Pons (tissue), 1 donor: ENCODE measurements around the gene SKAP1.

Experiments used
- DNase-seq: peaks from one replicate; pipeline ENCODE4 v3.0.0-alpha.2; 2016; ENCODE audit warnings: low spot score

The SKAP1 gene

GRCh38 chr17:48107137-48108055 lies 322.6 kb downstream of the SKAP1 start, which contains the start of gene SNX11:
Gene SNX11 (plus strand): TSS chr17:48107766. CDS start chr17:48112044, 4,278 bp downstream.
- peak; percentile 90 for DNase-seq

DNA sequence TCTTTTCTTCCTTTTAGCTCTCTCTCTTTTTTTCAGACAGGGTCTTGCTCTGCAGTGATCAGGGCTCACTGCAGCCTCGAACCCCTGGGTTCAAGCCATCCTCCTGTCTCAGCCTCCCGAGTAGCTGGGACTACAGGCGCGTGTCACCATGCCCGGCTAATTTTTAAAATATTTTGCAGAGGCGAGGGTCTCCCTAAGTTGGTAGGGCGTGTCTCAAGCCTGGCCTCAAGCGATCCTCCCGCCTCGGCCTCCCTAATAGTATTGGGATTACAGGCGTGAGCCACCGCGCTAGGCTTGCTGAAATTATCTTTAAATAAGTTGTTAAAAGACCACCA lies 323.2 kb downstream of the SKAP1 start:
- DNase-seq, result no peak

GRCh38 chr17:48104440-48104839 lies 325.6 kb downstream of the SKAP1 start:
- no peak for DNase-seq

- DNase-seq, result no peak
Measured at GRCh38 chr17:48102798-48103715, 327.0 kb downstream of the SKAP1 start.

- DNase-seq, result no peak
Measured at GRCh38 chr17:48102043-48102750, 327.8 kb downstream of the SKAP1 start.

DNA sequence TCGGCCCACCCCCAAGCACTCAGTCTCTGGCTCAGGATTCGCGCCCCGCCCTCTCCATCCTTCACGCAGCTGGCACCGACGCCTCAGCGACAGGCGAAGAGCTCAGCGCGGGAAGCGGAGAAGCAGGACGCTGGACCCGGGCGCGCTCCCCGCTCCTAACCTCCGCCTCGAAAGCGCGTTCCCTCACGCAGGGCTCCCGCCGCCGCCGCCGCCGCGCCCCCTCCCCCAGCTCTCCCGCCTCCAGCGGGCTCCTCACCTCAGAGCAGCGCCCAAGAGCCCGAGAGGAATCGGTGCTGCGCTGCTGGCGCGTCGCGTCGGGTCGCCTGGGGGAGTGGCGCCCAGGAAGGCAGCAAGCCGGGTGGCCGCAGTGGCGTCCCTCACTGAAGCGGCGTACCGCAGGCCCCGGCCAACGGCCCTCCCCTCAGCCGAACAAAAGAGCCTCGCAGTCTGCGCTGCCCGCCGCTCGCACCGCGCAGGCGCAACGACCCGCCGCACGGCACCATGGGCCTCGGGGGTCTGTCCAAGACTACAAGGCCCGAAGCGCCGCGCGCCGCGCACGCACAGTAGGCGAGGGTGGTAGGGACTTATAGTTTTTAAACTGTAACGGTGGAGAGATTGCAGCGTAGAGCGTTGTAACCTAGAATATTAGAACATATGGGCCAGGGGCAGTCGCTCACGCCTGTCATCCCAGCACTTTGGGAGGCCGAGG lies 328.8 kb downstream of the SKAP1 start, which contains the start of gene CBX1:
Gene CBX1, minus strand, starts transcription at position 467 of the 709 bp plus-strand sequence. CDS start 24,474 bp downstream, outside the sequence.
- peak; percentile 92 for DNase-seq

DNA sequence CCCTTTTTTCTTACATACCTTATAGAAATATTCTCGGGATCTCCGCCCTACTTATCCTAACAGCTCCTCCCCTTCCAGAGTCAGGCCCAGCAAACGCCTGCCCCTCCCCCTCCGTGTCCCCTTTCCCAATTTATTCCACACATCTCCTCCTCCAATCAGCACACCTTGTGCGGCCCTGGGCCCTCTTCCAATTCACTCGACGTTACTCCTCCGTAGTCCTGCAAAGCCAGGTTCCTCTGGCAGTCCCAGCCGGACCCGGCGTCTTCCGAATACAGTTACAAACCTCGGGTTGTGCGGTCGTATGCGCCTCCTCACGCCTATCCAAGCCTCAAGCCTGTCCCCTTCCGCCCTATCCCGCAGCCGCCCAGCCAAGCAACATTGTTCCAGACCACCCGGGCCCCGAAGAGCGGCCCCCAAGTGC lies 329.4 kb downstream of the SKAP1 start:
- peak; percentile 29 for DNase-seq

DNA sequence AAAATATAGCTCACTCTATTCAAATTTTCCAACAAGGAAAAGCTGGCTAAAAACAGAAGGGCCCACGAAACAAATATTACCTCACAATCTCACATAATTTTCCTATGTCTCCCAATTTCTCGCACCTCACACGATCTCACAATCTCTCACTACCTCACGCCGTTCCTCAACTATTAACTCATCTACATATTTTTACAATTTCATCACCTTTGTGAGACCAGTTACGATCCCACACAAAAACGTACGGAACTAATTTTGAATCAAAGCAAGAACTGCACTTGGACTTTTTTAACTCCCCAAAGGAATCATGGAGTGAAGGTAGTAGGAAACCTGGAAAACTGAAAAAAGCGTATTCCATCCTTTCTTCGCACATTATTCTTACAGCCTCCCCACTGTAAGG lies 329.9 kb downstream of the SKAP1 start:
- no peak for DNase-seq

GRCh38 chr17:48095611-48096010 lies 334.4 kb downstream of the SKAP1 start:
- DNase-seq, result no peak

DNA sequence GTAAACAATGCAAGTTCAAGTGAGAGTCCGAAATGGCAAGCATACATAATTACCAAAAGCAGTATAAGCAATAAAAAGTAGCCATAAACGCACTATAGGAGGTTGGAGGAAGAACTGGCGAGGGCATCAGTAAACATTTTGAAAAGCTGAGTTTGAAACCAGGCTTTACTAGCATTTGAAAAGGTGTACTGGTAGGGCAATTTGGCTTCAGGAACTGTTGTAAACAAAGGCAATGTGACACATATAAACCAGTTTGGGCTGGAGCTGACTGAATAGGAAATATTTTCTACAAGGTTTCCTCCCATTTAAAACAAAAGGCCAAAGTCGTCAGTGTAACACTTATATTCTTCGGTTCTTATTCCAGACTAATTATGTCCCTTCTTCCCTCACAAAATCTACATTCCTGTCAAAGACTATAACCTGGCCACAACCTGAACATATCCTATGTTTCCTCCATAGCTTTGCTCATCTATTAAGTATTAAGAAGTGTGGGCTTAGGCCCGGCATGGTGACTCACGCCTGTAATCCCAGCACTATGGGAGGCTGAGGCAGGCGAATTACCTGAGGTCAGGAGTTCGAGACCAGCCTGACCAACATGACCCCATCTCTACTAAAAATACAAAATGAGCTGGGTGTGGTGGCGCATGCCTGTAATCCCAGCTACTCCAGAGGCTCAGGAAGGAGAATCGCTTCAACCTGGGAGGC lies 336.5 kb downstream of the SKAP1 start:
- no peak for DNase-seq

GRCh38 chr17:48084932-48085331 lies 345.1 kb downstream of the SKAP1 start:
- DNase-seq, result no peak
